ENCODE data around the gene CX3CL1.

Gene CX3CL1

DNA sequence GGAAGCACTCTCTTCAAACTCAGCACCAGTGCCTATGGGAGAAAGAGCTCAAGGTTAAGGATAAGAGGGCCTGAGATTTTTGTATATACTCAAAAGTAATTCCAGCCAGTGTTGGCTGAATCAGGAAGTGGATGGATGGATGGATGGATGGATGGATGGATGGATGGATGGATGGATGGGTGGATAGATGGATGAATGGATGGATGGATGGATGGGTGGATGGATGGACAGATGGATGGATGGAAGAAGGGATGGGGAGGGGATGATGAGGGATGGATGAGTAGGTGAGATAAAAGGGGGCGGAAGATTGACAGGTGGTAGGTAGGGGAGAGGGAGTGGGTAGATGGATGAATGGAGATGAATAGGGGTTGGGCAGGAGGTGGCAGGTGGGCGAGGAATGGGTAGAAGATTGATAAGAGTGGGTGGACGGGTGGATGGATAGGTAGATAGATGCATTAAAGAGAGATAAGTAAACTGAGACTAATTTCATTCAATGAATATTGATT is 4.1 kb downstream of the CX3CL1 start:
- TF ChIP-seq, protein P1, sequence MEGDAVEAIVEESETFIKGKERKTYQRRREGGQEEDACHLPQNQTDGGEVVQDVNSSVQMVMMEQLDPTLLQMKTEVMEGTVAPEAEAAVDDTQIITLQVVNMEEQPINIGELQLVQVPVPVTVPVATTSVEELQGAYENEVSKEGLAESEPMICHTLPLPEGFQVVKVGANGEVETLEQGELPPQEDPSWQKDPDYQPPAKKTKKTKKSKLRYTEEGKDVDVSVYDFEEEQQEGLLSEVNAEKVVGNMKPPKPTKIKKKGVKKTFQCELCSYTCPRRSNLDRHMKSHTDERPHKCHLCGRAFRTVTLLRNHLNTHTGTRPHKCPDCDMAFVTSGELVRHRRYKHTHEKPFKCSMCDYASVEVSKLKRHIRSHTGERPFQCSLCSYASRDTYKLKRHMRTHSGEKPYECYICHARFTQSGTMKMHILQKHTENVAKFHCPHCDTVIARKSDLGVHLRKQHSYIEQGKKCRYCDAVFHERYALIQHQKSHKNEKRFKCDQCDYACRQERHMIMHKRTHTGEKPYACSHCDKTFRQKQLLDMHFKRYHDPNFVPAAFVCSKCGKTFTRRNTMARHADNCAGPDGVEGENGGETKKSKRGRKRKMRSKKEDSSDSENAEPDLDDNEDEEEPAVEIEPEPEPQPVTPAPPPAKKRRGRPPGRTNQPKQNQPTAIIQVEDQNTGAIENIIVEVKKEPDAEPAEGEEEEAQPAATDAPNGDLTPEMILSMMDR (IDR thresholded peaks at IDR 0.05; ENCODE audit: low read depth, low read length): no peak
- Histone ChIP-seq H3K36me3 (no peaks in the 10 kb centered on the region), H3K4me3 (ENCODE audit: low read depth, low read length) (no peak overlapping the region), H3K27me3 (ENCODE audit: insufficient read depth, low read depth, severe bottlenecking) (no peaks in the 10 kb centered on the region), H3K27ac (no peak overlapping the region), H3K9me3 (ENCODE audit: severe bottlenecking) (no peaks in the 10 kb centered on the region)
- DNase-seq: no peak

DNA sequence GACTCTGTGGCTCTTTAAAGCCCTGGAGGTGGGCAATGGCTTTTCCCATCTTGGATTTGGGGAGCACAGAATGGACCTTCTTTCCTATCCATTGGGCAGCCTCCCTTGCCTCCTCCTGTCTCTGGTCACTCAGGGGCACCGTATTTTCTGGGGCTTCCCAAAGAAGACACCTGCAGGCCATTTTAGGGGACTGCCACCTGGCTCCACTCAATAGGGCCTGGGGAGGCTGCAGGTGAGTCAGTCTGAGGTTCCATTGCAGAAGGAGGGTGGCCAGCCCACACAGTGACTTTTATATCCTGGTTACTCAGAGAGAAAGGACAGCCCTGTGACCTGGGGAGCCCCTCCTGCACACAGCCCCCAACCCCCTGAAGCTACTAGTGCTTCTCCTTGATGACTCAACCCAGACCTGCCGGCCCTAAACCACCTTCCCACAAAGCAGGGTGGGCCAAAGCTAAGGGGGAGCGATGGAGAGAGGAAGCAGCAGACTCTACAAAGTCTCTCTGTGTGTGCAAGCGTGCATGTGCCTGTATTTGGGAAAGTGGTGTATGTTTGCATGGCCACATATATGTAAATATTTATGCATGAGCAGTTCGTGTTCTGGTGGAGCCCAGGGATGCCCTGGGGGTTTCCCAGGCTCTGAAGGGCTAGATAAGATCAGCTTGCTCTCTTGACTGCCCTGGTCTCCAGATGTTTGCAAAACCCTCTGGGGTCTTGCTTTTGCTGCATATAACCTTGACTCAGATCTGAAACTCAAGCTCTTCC is 5.0 kb downstream of the CX3CL1 start:
- no peaks in the 10 kb centered on the region for H3K9me3 ChIP-seq (ENCODE audit: severe bottlenecking)
- DNase-seq: no peak
- no peaks in the 10 kb centered on the region for H3K27me3 ChIP-seq (ENCODE audit: insufficient read depth, low read depth, severe bottlenecking)
- no peaks in the 10 kb centered on the region for H3K36me3 ChIP-seq
- no peak overlapping the region for H3K27ac ChIP-seq
- H3K4me3 ChIP-seq (ENCODE audit: low read depth, low read length): no peak overlapping the region
- TF ChIP-seq, protein P1 (IDR thresholded peaks at IDR 0.05; ENCODE audit: low read depth, low read length): no peak

DNA sequence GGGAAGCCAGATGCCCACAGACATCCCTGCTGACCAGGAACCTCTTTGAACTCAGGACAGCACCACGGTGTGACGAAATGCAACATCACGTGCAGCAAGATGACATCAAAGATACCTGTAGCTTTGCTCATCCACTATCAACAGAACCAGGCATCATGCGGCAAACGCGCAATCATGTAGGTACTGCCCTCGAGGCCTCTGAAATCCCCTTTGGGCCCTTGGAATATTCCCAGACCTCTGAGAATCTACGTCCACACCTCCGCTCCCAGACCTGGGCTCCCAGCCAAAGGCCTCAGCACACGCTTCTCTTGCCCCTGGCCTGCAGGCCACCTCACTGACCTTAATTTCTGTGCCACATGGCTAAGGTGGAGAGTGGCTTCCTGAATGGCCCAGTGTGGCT is 7.3 kb downstream of the CX3CL1 start:
- Histone ChIP-seq H3K9me3 (ENCODE audit: severe bottlenecking) (no peaks in the 10 kb centered on the region), H3K4me3 (ENCODE audit: low read depth, low read length) (no peak overlapping the region), H3K36me3 (no peaks in the 10 kb centered on the region), H3K27me3 (ENCODE audit: insufficient read depth, low read depth, severe bottlenecking) (no peaks in the 10 kb centered on the region), H3K27ac (no peak overlapping the region)
- no peak for DNase-seq
- TF ChIP-seq, protein P1 (IDR thresholded peaks at IDR 0.05; ENCODE audit: low read depth, low read length): no peak

DNA sequence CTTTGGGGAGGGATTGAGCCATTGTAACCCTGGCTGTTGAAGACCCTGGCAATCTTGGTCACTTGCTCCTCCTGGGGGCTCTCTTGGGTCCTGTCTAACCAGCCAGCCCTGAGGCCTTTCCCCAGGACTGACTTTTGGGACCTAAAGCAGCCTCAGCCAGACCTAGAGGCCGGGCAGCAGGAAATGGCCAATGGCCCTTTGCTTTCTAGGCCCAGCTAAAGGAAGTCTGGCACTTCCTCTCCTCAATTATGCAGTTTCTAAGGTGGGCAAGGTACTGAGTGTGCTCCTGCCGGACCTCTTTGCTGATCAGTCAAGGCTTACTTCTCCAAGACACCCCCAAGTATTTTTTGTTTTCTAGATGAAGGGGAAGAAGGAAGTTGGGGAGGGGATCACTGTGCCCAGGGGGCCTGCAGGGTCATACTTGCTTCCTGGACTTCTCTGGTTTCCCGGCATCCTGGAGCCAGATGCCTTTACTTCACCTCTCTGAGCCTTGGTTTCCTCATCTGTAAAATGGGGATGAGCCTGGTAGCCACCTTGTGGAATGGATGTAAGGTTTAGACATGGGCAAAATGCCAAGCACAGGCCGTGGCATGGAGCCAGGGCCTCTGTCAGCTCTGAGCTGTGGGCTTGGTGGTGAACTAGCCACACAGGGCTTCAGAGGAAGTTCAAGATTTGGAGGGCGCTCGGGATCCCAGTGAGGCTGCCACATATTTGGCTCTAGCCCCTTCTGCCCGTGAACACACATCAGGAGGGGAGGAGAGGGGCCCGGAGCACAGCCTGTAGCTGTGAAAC is 8.6 kb downstream of the CX3CL1 start:
- H3K27ac ChIP-seq: no peak overlapping the region
- no peaks in the 10 kb centered on the region for H3K27me3 ChIP-seq (ENCODE audit: insufficient read depth, low read depth, severe bottlenecking)
- no peaks in the 10 kb centered on the region for H3K9me3 ChIP-seq (ENCODE audit: severe bottlenecking)
- no peak overlapping the region for H3K4me3 ChIP-seq (ENCODE audit: low read depth, low read length)
- H3K36me3 ChIP-seq: no peaks in the 10 kb centered on the region
- TF ChIP-seq, protein P1 (IDR thresholded peaks at IDR 0.05; ENCODE audit: low read depth, low read length): no peak
- DNase-seq: no peak

DNA sequence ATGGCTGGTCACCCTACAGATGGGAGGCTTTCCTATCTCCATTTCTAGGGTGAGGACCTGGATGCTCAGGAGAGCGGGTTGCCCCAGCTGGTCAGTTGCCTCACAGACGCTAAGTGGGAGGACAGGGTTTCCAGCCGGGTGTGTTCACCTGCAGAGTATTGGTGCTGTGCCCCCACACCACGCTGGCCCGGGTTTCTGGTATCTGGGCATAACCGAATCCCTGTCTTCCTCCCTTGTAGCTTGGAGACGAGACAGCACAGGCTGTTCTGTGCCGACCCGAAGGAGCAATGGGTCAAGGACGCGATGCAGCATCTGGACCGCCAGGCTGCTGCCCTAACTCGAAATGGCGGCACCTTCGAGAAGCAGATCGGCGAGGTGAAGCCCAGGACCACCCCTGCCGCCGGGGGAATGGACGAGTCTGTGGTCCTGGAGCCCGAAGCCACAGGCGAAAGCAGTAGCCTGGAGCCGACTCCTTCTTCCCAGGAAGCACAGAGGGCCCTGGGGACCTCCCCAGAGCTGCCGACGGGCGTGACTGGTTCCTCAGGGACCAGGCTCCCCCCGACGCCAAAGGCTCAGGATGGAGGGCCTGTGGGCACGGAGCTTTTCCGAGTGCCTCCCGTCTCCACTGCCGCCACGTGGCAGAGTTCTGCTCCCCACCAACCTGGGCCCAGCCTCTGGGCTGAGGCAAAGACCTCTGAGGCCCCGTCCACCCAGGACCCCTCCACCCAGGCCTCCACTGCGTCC is 9.7 kb downstream of the CX3CL1 start:
- H3K27ac ChIP-seq: no peak overlapping the region
- H3K9me3 ChIP-seq (ENCODE audit: severe bottlenecking): no peaks in the 10 kb centered on the region
- no peaks in the 10 kb centered on the region for H3K27me3 ChIP-seq (ENCODE audit: insufficient read depth, low read depth, severe bottlenecking)
- TF ChIP-seq, protein P1 (IDR thresholded peaks at IDR 0.05; ENCODE audit: low read depth, low read length): no peak
- no peak for DNase-seq
- H3K36me3 ChIP-seq: no peaks in the 10 kb centered on the region
- H3K4me3 ChIP-seq (ENCODE audit: low read depth, low read length): no peak overlapping the region
